ENCODE measurements around the gene TRIM67. TPM values are rescaled to one million over a fixed set of nuclear protein-coding genes. Genes with fewer than 3 reads are reported as not detected.

The TRIM67 gene
- total RNA-seq, 3 donors from 2014 or later: 0.05 to 0.22 TPM; not detected in 1

DNA sequence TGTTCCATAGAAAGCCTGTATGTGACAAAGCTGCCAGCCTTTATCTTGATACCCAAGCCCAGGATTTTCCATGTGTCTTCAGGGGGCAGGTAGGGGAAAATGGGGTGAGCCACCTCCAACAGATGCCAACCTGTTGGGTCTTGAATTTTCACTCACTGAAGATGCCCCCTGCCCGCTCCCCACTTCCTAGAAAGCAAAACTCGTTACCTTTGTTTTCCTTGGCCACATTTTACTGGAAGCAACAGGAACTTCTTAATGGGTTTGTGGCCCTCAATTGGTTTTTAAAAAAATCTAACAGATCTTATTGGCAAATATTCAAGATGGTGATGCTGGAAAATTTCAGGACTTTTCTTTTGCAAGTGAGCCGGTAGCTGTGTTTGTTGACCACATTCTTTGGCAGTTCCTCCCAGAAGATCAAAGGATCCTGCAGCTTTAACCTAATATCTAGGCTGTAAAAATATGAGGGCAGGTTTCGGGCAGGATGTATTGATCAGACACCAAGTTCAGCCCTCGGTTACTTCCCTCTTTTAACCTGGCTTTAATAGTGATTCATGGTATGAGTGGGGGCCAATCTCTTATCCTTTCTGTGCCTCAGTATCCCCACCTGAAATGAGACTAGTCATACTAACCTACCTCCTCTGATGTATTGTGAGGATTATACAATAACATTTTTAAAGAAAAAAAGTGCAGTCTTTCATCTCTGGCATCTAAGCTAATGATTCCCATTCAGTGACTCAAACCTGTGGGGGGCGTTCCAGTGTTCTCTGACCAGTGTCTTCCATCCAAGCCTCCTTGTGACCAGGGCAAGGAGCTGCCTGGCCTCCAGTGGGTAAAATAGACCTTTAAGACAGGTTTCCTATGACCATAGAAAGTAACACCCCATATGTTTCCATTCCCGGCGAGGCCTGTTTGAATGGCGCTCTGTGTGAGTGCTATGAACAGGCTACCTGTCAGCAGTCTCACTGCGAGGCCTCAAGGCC is 57.9 kb downstream of the TRIM67 start:
- DNase-seq: no peak

DNA sequence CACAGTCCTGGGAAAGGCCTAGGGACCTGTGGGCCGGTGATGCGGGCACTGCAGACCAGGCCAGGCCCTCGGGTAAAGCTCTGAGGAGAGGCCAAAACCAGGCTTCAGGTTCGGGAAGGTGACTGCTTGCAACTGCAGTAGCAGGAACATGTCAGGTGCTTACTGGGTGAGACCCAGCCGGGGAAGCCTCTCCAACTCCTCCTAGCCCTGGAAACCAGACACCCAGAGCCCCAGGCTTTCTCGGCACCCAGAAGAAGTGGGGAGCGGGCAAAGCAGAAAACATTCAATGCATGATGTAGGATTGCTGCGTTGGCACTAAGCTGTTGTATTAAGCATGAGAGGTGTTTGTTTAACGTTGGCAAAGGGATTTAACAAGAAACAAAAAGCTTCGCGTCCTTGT is 58.9 kb downstream of the TRIM67 start:
- DNase-seq (no peak), ATAC-seq (no peak)
- TF ChIP-seq, protein P1, sequence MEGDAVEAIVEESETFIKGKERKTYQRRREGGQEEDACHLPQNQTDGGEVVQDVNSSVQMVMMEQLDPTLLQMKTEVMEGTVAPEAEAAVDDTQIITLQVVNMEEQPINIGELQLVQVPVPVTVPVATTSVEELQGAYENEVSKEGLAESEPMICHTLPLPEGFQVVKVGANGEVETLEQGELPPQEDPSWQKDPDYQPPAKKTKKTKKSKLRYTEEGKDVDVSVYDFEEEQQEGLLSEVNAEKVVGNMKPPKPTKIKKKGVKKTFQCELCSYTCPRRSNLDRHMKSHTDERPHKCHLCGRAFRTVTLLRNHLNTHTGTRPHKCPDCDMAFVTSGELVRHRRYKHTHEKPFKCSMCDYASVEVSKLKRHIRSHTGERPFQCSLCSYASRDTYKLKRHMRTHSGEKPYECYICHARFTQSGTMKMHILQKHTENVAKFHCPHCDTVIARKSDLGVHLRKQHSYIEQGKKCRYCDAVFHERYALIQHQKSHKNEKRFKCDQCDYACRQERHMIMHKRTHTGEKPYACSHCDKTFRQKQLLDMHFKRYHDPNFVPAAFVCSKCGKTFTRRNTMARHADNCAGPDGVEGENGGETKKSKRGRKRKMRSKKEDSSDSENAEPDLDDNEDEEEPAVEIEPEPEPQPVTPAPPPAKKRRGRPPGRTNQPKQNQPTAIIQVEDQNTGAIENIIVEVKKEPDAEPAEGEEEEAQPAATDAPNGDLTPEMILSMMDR (IDR thresholded peaks at IDR 0.05): no peak
- H3K4me3 ChIP-seq: no peak overlapping the region
- H3K4me1 ChIP-seq (ENCODE audit: low read depth): peaks cover 4% of the 10 kb centered on the region
- no peaks in the 10 kb centered on the region for H3K9me3 ChIP-seq
- intact Hi-C loops (cut with DNase I, micrococcal nuclease): no loop called here
- H3K36me3 ChIP-seq (ENCODE audit: low read depth): peaks cover 1% of the 10 kb centered on the region

More for the DNA sequence above, 57.9 kb downstream of the TRIM67 start:
- Histone ChIP-seq H3K4me1 (ENCODE audit: low read depth) (peaks cover 6% of the 10 kb centered on the region), H3K4me3 (no peak overlapping the region), H3K9me3 (no peaks in the 10 kb centered on the region), H3K36me3 (ENCODE audit: low read depth) (no peaks in the 10 kb centered on the region)
- TF ChIP-seq, protein P1 (IDR thresholded peaks at IDR 0.05): no peak
- intact Hi-C loops (cut with DNase I, micrococcal nuclease): no loop called here
- no peak for ATAC-seq

DNA sequence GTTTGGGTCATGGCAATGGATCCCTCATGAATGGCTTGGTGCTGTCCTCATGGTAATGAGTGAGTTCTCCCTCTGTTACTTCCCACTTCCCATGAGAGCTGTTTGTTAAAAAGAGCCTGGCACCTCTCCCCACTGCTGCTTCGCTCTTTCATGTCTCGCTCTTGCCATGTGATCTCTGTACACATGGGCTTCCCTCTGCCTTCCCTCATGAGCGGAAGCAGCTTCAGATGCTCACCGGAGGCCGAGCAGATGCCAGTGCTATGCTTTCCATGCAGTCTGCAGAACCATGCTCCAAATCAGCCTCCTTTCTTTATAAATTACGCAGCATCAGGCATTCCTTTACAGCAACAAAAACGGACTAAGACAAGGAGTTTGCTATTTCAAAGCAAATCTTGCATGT is 64.3 kb downstream of the TRIM67 start:
- TF ChIP-seq, protein P1 (IDR thresholded peaks at IDR 0.05): no peak

DNA sequence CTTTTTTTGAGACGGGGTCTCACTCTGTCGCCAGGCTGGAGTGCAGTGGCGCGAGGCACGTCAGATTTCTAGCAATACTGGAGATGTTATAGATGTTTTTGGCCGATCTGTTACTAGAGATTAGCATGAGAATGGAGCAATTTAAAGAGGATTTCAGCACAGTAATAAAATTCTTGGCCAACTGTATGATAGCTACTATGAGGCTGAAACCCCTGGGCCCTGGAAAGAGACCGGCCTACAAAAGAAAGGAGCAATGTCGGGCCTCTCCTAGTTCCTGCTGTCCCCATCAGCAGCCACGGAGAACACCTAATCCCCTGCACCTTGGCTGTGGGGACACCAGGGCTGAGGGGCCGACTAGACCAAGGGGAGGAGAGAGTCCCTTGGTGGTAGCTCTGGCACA is 69.7 kb downstream of the TRIM67 start:
- Histone ChIP-seq H3K36me3 (ENCODE audit: low read depth) (peaks cover 5% of the 10 kb centered on the region), H3K4me3 (no peak overlapping the region), H3K4me1 (ENCODE audit: low read depth) (peaks cover 40% of the 10 kb centered on the region), H3K9me3 (no peaks in the 10 kb centered on the region)
- no peak for DNase-seq
- no peak for ATAC-seq
- TF ChIP-seq, protein P1 (IDR thresholded peaks at IDR 0.05): no peak
- intact Hi-C loops (cut with DNase I, micrococcal nuclease): no loop called here

More for the DNA sequence above, 64.3 kb downstream of the TRIM67 start:
- intact Hi-C loops (cut with DNase I, micrococcal nuclease): no loop called here
- H3K9me3 ChIP-seq: no peaks in the 10 kb centered on the region
- peaks cover 5% of the 10 kb centered on the region for H3K36me3 ChIP-seq (ENCODE audit: low read depth)
- no peak for DNase-seq
- H3K4me3 ChIP-seq: no peak overlapping the region
- H3K4me1 ChIP-seq (ENCODE audit: low read depth): no peaks in the 10 kb centered on the region
- ATAC-seq: no peak

DNA sequence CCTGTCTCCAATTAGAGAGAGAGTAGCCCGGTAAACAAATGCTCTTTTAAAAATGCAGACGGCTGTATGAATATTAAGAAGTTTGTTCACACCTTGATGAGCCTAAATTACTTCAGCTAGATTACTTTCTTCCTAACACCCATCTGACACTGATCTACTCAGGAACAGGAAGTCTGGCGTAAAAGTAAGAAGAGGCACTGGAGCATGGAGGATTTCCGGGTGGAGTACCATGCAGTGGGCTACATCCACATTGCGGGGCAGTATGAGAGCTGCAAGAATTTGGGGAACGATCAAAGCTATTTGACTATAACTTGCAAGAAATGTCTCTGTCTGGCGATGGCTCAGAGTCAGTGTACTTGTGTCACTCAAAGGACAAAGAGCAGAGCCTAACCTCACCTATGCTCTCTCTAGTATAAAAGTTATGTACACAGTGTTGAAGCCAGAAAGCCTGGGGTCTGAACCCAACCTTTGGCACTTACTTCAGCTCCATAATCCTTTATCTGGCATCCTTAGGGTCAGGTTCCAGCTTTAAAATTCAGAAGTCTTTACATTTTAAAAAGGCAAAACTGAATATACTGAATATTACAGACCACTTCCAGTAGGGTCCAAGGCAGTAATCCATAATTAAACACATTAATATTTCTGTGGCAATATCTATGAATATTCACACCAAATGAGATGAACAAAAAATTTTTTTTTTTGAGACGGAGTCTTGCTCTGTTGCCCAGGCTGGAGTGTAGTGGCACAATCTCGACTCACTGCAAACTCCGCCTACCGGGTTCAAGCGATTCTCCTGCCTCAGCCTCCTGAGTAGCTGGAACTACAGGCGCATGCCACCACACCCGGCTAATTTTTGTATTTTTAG is 71.2 kb downstream of the TRIM67 start:
- ATAC-seq (peak; percentile 53), DNase-seq (peak in 1 of 3 donors; percentile 51)
- TF ChIP-seq, protein P1 (IDR thresholded peaks at IDR 0.05): no peak
- H3K9me3 ChIP-seq: no peaks in the 10 kb centered on the region
- H3K4me1 ChIP-seq (ENCODE audit: low read depth): peaks cover 50% of the 10 kb centered on the region
- H3K36me3 ChIP-seq (ENCODE audit: low read depth): peaks cover 5% of the 10 kb centered on the region
- intact Hi-C loops (cut with DNase I, micrococcal nuclease): no loop called here
- H3K4me3 ChIP-seq: no peak overlapping the region

Measured in mucosa of descending colon (tissue), 3 donors.